T-helper 2 cell treated with Interferon-gamma antibody and Interleukin-4, amounts not matched to agents 100 ng/mL and 5 ng/mL, for 36 hours (primary cell): ENCODE measurements around the gene BAHD1. TPM values are rescaled to one million over a fixed set of nuclear protein-coding genes. Genes with fewer than 3 reads are reported as not detected.

Experiments
- intact Hi-C: fragments of 100-400 bp; cut with micrococcal nuclease; formaldehyde crosslinking; loops from one replicate; pipeline ENCODE4 v1.15.1; 2023
- total RNA-seq: library from RNA; stranded (reverse); gene quantifications from 2 replicates; pipeline ENCODE4 v1.2.3, GENCODE V29; 2022

BAHD1 gene
- 29.7 and 31.2 TPM in 2 replicates for total RNA-seq

DNA sequence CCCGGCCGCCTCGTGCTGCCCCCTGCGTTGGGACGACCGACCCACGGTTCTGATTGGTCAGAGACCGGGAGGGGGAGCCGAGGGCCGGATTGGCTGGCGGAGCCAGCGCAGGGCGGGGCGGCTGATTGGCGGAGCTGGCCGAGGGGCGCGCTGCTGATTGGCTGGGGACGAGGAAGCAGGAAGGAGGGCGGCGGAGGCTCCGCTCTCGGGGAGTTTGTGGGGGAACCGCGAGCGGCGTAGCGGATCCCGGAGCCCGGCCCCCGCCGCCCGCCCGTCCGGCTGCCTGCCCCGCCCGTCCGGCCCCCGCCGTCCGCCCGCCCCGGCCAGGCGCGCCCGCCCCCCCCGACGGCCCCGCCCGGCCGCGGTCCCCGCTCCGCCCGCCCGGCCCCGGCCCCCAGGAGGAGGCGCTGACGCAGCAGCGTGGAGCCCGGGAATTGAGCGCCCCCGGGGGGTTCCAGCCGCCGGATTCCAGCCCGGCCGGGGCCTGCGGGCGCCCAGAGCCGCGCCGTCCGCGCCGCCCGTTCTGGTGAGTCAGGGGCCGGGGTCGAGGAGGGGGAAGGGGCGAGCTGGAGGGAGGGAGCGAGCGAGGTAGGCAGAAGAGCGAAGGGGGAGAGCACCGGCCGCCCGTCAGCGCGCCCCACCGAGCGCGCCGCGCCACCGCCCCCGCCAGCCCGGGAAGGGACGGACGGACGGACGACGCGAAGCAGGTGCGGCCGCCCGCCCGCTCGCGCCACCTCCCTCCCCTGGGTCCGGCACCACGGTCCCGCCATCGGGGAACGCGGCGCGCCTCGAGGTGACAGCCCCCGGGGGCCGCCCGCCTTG is at the start of gene BAHD1:
TSS of gene BAHD1 (plus strand) at position 211 of the 822 bp plus-strand sequence. CDS start 17,512 bp downstream, outside the sequence.
- intact Hi-C loops, result loop anchor here (1.0 to 5.0 kb wide), 4 partner anchors 30 to 126 kb away; partner anchors contain the start of genes CCDC32, CHST14 and RPUSD2

DNA sequence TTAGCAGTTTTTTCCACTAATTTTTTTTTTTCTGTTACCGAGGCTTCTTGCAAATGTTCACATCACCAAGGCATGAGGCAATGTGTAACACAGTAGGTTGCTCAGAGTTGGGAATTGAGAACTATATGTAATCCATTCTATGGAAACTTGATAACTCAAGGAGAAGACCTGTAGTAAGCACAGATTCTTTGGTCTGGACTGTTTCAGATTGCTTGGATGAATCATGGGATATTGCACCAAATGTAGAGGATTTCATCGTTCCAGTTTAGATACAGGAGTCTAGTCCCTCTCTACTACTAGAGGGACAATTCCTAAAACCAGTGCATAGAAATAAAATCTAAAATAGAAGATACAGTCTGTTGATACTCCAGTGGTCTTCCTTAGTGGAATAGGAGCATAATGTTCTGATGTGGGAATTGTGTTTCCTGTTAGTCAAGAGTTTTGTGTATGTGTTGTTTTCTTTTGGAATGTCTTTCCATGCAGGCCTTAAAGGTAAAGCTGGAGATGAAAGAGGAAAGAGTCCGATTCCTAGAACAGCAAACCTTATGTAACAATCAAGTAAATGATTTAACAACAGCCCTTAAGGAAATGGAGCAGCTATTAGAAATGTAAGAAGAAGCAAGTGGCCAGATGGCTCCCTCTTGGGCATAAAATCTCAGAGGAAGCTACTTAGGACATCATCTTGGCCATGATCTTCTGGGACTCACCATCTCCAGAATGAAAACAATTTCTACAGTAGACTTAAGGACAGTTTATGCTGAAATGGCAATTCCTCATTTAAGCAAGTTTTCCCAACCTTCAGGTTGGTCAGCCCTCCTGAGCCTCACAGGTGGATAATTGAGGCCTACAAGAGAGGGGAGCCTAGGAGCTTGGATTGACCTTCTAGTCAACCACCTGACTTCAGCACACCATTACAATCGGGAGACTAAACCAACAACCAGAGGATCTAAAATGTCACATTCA is 47.5 kb upstream of the BAHD1 start:
- intact Hi-C loops, result no loop called here

DNA sequence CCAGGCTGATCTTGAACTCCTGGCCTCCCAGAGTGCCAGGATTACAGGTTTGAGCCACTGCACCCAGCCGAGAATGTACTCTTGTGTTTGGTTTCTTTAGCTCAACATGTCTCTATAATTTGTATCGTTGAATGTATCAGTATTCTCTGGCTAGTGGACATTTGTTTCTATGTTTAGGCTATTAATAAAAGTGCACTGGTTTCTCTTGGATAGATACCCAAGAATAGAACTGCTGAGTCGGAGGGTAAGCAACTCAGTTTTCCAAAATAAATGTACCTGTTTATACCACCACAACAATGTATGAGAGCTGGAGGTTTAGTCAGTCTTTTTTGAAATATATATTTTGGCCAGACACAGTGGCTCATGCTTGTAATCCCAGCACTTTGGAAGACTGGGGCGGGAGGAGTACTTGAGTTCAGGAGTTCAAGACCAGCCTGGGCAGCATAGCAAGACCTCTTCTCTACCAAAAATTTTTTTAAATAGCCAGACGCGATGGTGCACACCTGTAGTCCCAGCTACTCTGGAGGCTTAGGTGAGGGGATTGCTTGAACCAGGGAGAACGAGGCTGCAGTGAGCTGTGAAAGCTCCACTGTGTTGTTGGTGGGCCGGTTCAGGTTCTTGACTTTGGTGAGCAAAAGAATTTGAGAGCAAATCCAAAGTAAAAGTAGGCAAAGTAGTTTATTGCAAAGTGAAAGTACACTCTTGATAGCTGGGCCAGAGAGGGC is 42.9 kb upstream of the BAHD1 start:
- intact Hi-C loops, result no loop called here

DNA sequence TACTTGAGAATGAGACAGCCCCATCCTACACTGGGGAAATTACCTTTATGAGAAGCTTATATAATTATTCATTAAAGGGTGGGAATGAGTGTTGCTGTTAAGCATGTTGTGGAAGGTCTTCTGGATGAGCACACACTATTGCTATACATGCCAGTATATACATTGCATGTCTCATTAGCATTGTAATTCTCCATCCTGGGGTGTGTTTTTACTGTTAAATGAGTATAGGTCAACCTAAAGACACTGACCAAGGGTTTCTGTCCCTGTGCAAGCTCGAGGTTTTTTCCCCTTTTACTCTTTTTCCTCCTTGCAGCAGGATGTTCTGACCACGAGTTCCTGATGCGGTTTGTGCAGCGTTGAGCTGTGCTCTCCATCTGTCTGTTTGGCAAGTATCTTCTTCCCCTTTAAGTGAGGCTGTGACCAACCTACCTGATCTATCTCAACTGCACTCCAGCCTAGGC is 42.3 kb upstream of the BAHD1 start:
- intact Hi-C loops, result no loop called here

DNA sequence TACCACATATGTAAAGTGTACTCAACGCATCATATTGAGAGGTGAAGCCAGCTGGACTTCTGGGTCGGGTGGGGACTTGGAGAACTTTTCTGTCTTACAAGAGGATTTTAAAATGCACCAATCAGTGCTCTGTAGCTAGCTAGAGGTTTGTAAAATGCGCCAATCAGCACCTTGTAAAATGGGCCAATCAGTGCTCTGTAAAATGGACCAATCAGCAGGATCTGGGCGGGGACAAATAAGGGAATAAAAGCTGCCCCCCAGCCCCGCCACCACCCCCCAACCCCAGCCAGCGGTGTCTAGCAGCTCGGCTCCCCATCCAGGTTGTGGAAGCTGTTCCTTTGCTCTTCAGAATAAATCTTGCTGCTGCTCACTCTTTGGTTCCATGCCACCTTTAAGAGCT is 41.4 kb upstream of the BAHD1 start:
- intact Hi-C loops, result no loop called here

DNA sequence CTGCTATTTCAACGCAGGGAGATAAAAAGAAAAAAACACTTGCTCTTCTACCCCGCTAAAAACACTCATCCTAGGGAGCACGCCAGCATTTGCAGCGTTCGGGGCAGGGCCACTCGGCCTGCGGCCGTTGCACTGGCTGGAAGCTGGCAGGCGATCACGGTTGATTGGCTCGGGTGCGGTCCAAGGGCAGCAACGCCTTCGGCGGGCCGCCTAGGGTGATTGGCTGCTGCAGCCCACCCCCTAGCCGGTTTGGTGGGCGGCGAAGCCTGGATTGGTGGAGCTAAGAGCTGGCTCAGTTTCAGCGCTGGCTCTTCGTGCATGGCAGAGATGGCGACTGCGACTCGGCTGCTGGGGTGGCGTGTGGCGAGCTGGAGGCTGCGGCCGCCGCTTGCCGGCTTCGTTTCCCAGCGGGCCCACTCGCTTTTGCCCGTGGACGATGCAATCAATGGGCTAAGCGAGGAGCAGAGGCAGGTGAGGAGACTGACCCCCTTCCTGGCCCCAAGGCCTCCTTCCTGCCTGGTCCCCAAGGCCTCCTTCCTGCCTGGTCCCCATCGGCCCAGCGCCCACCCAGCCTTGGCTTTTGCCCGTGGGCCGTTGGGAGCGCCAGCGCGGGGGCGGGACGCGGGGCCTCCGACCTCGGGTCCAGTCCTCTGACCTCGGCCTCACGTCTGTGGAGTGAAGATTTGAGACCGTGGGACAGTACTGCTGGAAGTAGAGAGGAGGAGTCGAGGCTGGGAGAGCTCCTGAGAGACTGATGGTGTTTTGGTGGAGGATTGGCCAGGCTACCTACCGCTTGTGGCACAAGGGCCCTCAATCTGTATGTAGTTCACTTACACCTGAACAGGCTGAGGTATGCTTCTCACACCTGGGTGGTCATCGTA is 35.0 kb upstream of the BAHD1 start, which contains the start of gene IVD:
TSS of gene IVD (plus strand) at position 295 of the 881 bp plus-strand sequence. CDS start at position 328, 33 bp downstream.
- intact Hi-C loops, result loop anchor here (1.0 to 5.0 kb wide), 2 partner anchors 23 to 63 kb away; partner anchors contain the start of genes CCDC9B and KNSTRN

DNA sequence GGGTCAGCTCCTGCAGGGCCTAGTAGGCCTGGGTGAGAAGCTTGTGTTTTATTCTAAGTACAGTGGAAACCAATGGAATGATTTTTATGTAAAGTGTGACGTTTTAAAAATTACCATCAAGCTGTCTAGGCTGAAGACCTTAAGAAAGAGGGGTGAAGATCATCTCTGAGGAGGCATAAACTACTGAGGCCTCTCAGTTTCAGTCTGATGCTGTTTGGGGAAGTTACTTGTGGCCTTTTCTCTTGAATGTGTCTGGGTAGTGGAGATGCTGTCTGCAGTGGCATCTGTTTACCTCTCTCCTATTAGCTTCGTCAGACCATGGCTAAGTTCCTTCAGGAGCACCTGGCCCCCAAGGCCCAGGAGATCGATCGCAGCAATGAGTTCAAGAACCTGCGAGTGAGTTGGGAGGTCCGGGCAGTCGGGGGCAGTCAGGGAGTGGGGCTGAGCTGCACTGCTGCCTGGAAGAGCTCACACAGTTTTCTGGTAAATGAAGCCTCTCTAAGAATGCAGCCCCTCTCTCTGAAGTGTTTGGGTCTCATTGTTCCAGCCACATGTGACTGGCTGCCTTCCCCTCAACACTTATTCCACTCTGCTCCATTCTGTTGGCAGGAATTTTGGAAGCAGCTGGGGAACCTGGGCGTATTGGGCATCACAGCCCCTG is 33.3 kb upstream of the BAHD1 start:
- intact Hi-C loops, result loop anchor here (5.0 kb wide), 1 partner anchor 65 kb away; the partner anchor contains the start of gene CCDC9B

DNA sequence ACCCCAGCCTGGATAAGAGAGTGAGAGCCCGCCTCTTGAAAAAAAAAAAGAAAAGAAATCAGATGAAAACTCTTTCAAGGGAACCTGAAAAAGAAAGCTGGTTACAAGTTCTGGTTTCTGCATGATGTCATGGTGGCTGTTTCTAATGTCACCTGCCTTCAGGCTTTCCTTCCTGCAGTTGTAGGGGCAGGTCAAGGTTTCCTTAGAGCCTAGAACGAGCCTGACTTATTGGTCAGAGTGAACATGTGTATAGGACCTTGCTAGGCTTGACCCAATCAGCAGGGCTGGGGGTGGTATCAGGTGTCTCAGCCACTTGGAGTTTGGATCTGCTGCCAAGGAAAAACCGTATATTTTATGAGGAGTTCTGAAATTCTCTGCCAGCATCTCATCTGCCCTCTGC is 31.4 kb upstream of the BAHD1 start:
- intact Hi-C loops, result loop anchor here (5.0 kb wide), 1 partner anchor 67 kb away; the partner anchor contains the start of gene CCDC9B

DNA sequence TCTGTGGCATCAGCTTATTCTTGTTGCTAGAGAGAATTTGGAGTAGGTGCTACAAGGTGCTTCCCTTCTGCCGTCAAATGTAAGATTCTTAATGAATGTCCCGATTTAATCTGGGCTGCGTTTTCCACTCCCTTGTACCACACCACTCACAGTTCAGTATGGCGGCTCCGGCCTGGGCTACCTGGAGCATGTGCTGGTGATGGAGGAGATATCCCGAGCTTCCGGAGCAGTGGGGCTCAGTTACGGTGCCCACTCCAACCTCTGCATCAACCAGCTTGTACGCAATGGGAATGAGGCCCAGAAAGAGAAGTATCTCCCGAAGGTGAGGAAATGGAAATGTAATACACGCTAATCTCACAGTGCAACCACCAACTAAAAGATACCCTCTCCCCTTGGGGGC is 30.3 kb upstream of the BAHD1 start:
- intact Hi-C loops, result no loop called here

DNA sequence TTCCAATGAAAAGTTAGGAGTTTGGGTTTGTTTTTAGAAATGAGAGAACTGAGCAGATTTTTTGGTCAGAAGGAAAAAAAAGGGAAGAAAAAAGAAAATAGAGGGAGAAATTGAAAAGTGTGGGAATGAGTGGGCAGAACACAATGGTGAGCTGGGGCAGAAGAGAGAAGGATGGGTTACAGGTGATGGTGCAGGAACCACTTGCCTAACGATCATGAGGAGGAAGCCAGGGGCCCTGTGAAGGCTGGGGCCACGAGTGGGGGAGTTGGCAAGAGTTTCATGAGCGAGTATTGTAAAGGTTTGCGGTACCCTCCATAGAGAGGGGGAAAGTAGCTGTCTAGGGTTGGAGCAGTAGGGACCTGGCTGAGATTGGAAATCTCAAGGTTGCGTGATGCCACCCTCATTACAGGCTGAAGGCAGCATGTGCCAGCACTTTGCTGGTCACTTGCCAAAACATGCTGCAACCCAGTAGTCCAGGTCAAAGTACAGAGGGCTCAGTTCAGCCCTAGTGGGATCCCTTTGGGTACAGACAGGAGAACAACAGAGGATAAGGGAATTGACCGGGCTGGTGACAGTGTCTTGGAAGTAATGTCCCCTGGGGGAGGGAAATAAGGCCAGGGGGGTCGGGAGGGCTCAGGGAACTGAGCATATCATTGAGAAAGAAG is 28.5 kb upstream of the BAHD1 start:
- intact Hi-C loops, result no loop called here

DNA sequence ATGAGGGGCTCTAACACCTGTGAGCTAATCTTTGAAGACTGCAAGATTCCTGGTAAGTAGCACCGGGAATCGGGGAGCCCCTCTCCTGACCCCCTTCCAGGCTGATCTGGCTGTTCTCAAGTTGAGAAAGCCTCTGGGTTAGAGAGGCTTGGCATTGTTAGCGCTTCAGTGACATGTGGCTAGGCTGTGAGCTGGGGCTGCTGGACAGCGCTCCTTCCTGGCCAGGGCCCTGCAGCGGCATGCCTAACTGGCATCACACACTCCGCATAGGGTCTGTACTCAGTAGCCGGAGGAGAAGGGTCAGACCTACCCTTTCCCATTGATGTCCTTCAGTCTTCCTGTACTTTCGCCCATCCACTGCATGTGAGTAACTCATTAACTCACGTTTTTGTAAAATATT is 27.7 kb upstream of the BAHD1 start:
- intact Hi-C loops, result no loop called here

DNA sequence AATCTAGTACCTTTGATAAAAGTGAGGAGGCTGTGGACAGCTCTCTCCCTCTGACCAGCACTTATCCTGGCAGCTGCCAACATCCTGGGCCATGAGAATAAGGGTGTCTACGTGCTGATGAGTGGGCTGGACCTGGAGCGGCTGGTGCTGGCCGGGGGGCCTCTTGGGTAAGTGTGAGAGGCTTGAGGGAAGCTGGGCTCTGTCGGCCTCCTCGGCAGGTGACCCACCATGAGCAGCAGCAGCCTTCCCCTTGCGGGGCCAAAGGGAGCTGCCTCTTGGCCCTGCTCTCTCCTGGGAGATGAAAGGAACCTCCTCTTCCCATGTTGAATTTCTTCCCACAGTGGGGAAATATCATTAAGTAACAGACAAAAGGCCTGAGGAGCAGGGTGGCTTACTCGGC is 25.9 kb upstream of the BAHD1 start:
- intact Hi-C loops, result no loop called here

DNA sequence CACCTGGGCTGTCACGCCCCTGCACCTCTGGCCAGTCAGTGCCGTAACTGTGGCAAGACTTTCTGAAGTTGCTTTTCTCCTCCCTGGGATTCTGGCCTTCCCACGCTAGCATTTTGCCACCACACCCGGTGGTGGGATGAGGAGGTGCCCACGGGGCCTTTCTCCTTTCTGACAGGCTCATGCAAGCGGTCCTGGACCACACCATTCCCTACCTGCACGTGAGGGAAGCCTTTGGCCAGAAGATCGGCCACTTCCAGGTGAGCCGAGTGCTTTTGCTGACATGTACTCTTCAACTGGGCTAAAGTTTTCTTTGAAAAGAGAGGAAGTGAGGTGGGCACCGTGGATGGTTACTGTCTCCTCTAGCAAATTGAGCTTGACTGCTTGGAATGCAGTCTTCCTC is 25.5 kb upstream of the BAHD1 start:
- intact Hi-C loops, result no loop called here

DNA sequence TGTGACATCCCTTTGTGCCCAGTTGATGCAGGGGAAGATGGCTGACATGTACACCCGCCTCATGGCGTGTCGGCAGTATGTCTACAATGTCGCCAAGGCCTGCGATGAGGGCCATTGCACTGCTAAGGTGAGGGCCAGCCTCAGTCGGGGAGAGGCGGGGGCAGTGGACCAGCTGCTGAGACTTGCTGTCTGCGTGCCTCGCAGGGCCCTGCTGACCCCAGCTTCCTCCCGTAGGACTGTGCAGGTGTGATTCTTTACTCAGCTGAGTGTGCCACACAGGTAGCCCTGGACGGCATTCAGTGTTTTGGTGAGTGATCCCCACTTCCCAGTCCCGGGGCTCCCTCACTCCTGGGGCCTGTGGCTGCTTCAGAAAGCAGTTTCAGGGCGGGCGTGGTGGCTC is 24.7 kb upstream of the BAHD1 start:
- intact Hi-C loops, result no loop called here

DNA sequence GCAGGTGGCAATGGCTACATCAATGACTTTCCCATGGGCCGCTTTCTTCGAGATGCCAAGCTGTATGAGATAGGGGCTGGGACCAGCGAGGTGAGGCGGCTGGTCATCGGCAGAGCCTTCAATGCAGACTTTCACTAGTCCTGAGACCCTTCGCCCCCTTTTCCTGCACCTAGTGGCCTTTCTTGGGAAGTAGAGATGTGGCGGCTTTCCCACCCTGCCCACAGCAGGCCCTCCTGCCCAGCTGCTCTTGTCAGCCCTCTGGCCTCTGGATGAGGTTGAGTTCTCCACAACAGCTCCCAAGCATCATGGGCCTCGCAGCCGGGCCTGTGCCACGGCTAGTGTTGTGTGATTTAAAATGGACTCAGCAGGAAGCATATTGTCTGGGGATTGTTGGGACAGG is 22.6 kb upstream of the BAHD1 start:
- intact Hi-C loops, result no loop called here

DNA sequence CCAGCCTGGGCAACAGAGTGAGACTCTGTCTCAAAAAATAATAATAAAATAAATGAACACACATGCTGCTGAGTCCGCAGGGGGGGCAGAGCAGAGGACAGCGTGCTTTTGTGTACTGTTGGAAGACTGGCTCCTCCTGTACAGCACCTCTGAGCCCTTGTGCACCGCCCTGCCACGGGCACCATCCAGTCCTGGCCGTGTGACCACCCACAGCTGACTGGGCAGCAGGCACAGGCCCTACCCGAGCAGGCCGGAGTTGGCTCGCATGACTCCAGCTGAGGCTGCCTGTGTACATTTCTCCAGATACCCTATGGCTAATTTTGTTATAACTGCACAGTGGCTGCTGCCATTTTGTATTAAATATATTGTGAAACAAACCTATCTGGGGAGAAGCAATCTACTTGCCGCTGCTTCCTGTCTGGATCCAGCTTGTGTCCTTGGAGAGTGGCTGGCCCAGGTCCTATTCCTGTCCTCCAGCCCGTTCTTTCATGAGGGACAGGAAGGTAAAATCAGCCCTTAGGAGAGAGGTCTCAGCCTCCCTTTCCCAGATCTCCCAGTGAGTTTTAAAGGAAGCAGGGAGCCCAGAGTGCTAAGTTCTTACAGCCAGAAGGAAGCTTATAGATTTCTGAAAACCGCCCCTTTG is 20.6 kb upstream of the BAHD1 start:
- intact Hi-C loops, result loop anchor here (5.0 kb wide), 1 partner anchor 138 kb away; the partner anchor contains the start of gene ANKRD63

DNA sequence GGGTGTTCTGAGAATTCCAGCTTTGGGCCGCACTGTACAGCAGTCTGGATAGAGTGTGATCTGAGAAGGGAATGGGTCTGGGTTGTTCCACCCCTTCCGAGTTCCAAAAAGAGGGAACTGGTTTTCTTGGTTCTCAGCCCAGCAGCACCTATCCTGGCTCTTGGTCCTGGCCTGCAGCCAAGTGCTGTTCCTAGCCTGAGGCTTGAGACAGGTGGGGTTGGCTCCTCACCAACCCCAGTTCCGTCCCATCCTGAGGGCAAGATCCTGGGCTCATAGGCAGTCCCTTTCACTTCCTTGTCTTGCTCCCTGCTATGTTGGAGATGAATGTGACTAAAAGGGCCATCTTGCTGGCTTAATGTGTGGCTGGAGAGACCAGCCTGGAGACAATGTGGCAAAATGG is 20.0 kb upstream of the BAHD1 start:
- intact Hi-C loops, result loop anchor here (5.0 kb wide), 1 partner anchor 138 kb away; the partner anchor contains the start of gene ANKRD63
